Endothelial cell (in vitro differentiated cells): ENCODE data around the gene VMAC. TPM values are rescaled to one million over a fixed set of nuclear protein-coding genes. Genes with fewer than 3 reads are reported as not detected.

ENCODE experiments used
- DNase-seq: peaks from one replicate; pipeline ENCODE4 v3.0.0; 2021; ENCODE audit warnings: low spot score
- H3K27ac Mint-ChIP-seq: one replicate; pipeline ENCODE4 v1.8.0; 2021; ENCODE audit warnings: mixed read lengths, inconsistent platforms; ENCODE audit not compliant: unreplicated experiment
- H3K27me3 Mint-ChIP-seq: one replicate; pipeline ENCODE4 v1.8.0; 2021; ENCODE audit warnings: mild to moderate bottlenecking, moderate library complexity, mixed read lengths, inconsistent platforms; ENCODE audit not compliant: unreplicated experiment
- H3K36me3 Mint-ChIP-seq: one replicate; pipeline ENCODE4 v1.8.0; 2021; ENCODE audit warnings: mild to moderate bottlenecking, low read depth, mixed read lengths, inconsistent platforms; ENCODE audit not compliant: unreplicated experiment
- H3K4me1 Mint-ChIP-seq: one replicate; pipeline ENCODE4 v1.8.0; 2021; ENCODE audit warnings: mild to moderate bottlenecking, mixed read lengths, inconsistent platforms; ENCODE audit not compliant: unreplicated experiment
- H3K4me3 Mint-ChIP-seq: one replicate; pipeline ENCODE4 v1.8.0; 2021; ENCODE audit warnings: mild to moderate bottlenecking, mixed read lengths, inconsistent platforms; ENCODE audit not compliant: unreplicated experiment
- H3K9me3 Mint-ChIP-seq: one replicate; pipeline ENCODE4 v1.8.0; 2021; ENCODE audit warnings: mixed read lengths, inconsistent platforms; ENCODE audit not compliant: unreplicated experiment
- total RNA-seq: library from RNA; stranded (reverse); fragmentation: NEBNext Ultra II Directional; extraction: Animal tissue kit (Norgen Biotek cat#: 25700); gene quantifications from one replicate; pipeline ENCODE4 v1.2.1, GENCODE V29; 2021; ENCODE audit not compliant: unreplicated experiment
- TF ChIP-seq, protein P1 (sequence below): fragments of 200-600 bp; sonication (generic); IDR thresholded peaks from one replicate; pipeline ENCODE4 v1.5.0; 2021; ENCODE audit warnings: antibody characterized with exemption; ENCODE audit not compliant: unreplicated experiment

The VMAC gene
- total RNA-seq, 1 donor from 2014 or later, result 8.9 TPM

DNA sequence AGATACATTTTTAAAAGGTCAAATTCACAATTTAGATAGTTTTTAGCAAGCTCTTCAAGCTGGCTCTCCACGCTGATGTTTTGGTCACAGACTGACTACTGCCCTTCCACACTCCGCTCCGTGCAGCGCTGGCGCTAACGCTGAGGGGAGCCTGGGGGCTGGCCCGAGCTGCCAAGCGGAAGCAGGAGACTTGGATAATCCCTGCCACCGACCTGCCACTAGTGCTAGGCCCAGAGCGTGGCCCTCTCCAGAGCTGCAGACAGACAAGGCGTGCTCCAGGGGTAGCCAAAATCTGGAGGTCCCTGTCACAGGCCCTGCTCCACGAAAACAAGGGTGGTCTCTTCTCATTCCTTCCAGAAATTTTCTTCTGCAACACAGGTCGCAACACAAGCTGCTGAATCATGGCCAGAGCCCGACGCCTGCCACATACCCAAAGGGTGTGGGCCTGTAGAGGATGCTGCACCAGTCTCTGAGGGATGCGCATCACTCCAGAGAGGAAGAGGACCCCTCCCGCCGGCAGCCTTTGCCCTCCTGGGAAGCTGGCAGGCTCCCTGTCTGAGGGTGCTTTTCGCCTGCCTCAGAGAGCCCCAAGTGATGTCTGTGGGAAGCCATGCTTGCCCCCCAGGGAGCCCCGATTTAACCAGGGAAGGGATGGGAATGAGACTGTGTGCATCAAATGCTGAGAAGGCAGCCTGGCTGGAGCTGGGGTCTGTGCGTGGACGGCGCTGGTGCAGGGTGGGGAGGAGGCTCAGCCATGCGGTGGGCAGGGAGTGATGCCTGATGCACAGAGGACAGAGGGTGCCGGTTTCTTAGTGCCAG is 31.0 kb downstream of the VMAC start:
- H3K27me3 Mint-ChIP-seq, result no peaks in the 10 kb centered on the region
- H3K4me3 Mint-ChIP-seq, result no peak overlapping the region
- TF ChIP-seq, protein P1, sequence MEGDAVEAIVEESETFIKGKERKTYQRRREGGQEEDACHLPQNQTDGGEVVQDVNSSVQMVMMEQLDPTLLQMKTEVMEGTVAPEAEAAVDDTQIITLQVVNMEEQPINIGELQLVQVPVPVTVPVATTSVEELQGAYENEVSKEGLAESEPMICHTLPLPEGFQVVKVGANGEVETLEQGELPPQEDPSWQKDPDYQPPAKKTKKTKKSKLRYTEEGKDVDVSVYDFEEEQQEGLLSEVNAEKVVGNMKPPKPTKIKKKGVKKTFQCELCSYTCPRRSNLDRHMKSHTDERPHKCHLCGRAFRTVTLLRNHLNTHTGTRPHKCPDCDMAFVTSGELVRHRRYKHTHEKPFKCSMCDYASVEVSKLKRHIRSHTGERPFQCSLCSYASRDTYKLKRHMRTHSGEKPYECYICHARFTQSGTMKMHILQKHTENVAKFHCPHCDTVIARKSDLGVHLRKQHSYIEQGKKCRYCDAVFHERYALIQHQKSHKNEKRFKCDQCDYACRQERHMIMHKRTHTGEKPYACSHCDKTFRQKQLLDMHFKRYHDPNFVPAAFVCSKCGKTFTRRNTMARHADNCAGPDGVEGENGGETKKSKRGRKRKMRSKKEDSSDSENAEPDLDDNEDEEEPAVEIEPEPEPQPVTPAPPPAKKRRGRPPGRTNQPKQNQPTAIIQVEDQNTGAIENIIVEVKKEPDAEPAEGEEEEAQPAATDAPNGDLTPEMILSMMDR, result no peak
- peak overlapping the region; percentile 24 for H3K27ac Mint-ChIP-seq
- peaks cover 10% of the 10 kb centered on the region for H3K4me1 Mint-ChIP-seq
- DNase-seq, result no peak
- H3K9me3 Mint-ChIP-seq, result no peaks in the 10 kb centered on the region
- H3K36me3 Mint-ChIP-seq, result peaks cover 22% of the 10 kb centered on the region

- H3K27ac Mint-ChIP-seq, result no peak overlapping the region
- no peak overlapping the region for H3K4me3 Mint-ChIP-seq
- H3K4me1 Mint-ChIP-seq, result peaks cover 10% of the 10 kb centered on the region
- DNase-seq, result no peak
- peaks cover 22% of the 10 kb centered on the region for H3K36me3 Mint-ChIP-seq
- no peaks in the 10 kb centered on the region for H3K27me3 Mint-ChIP-seq
- H3K9me3 Mint-ChIP-seq, result no peaks in the 10 kb centered on the region
- TF ChIP-seq, protein P1, result no peak
These were observed 31.6 kb downstream of the VMAC start for GRCh38 chr19:5936292-5936592.

GRCh38 chr19:5937550-5937949 is 32.9 kb downstream of the VMAC start:
- TF ChIP-seq, protein P1, result no peak
- H3K36me3 Mint-ChIP-seq, result peaks cover 18% of the 10 kb centered on the region
- H3K27ac Mint-ChIP-seq, result no peak overlapping the region
- no peaks in the 10 kb centered on the region for H3K27me3 Mint-ChIP-seq
- DNase-seq, result no peak
- no peaks in the 10 kb centered on the region for H3K9me3 Mint-ChIP-seq
- H3K4me3 Mint-ChIP-seq, result peak overlapping the region; percentile 58
- peaks cover 10% of the 10 kb centered on the region for H3K4me1 Mint-ChIP-seq

GRCh38 chr19:5940260-5941208 is 35.9 kb downstream of the VMAC start:
- H3K36me3 Mint-ChIP-seq, result peaks cover 26% of the 10 kb centered on the region
- H3K27me3 Mint-ChIP-seq, result peaks cover 4% of the 10 kb centered on the region

More at GRCh38 chr19:5940260-5941208, 35.9 kb downstream of the VMAC start:
- H3K4me1 Mint-ChIP-seq, result peaks cover 1% of the 10 kb centered on the region
- no peak overlapping the region for H3K4me3 Mint-ChIP-seq
- TF ChIP-seq, protein P1, result no peak
- no peak for DNase-seq
- no peaks in the 10 kb centered on the region for H3K9me3 Mint-ChIP-seq
- no peak overlapping the region for H3K27ac Mint-ChIP-seq
